PC-3 (cell line): ENCODE measurements around the gene CMC2.

ENCODE experiments used
- EZH2 ChIP-seq: fragments of 300-600 bp; sonication (generic); IDR thresholded peaks from one replicate; pipeline ENCODE4 v1.6.1; 2017; ENCODE audit warnings: antibody characterized with exemption, mild to moderate bottlenecking, low read length; ENCODE audit not compliant: unreplicated experiment
- EZH2phosphoT487 ChIP-seq: fragments of 300-600 bp; sonication (generic); IDR thresholded peaks from 2 replicates; pipeline ENCODE4 v1.6.1; 2018; ENCODE audit warnings: mild to moderate bottlenecking, antibody characterized with exemption, low read length, borderline replicate concordance
- TF ChIP-seq, protein P1 (sequence below): fragments of 300-600 bp; sonication (generic); conservative IDR thresholded peaks from 2 replicates; pipeline ENCODE4 v1.5.1; 2017; ENCODE audit warnings: antibody characterized with exemption, low read depth, mild to moderate bottlenecking, low read length

DNA sequence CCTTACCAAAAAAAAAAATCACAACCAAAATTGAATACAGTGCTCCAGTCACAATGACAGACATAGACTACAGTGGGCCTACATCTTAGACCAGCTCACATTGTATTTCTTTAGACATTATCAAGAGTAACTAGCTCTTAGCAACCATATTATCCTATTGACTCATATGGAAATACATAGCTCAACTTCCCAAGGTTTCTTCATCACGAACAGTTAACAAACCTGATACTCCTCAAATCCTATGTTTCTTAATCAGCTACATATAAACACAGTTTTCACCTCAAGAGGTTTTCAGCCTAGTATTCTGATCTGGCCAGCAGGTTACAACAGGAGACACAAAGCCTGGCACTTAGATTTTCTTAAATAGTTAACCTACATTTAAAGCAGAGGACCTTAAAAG is 29.7 kb downstream of the CMC2 start:
- TF ChIP-seq, protein P1, sequence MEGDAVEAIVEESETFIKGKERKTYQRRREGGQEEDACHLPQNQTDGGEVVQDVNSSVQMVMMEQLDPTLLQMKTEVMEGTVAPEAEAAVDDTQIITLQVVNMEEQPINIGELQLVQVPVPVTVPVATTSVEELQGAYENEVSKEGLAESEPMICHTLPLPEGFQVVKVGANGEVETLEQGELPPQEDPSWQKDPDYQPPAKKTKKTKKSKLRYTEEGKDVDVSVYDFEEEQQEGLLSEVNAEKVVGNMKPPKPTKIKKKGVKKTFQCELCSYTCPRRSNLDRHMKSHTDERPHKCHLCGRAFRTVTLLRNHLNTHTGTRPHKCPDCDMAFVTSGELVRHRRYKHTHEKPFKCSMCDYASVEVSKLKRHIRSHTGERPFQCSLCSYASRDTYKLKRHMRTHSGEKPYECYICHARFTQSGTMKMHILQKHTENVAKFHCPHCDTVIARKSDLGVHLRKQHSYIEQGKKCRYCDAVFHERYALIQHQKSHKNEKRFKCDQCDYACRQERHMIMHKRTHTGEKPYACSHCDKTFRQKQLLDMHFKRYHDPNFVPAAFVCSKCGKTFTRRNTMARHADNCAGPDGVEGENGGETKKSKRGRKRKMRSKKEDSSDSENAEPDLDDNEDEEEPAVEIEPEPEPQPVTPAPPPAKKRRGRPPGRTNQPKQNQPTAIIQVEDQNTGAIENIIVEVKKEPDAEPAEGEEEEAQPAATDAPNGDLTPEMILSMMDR, result no peak
- no peak for TF ChIP-seq EZH2
- TF ChIP-seq EZH2phosphoT487, result no peak
